Measurements from ENCODE around the gene OXNAD1. TPM values are rescaled to one million over a fixed set of nuclear protein-coding genes. Genes with fewer than 3 reads are reported as not detected.

OXNAD1 gene
- total and polyA plus RNA-seq, 10 of the 15 experiments (the other 5 are each of a cell fraction or from before 2014, with no cell fraction given): 5.6 to 27.8 (median 16.2) TPM

GRCh38 chr3:16315623-16316022, 50.6 kb downstream of the OXNAD1 start:
- CTCF ChIA-PET: interaction anchor here (1.3 to 2.1 kb wide), 2 partner anchors 25 to 47 kb away, joined by 5 read pairs; no protein-coding TSS in a partner anchor
- no TSS peak for BruUV-seq (replicated peaks)
- intact Hi-C loops (cut with micrococcal nuclease; ENCODE audit: unreplicated experiment) (no loop called here), in situ Hi-C loops (cut with MboI) (no loop called here)
- peaks cover 14% of the 10 kb centered on the region for H3K4me1 ChIP-seq (ENCODE audit: control insufficient read depth, insufficient read depth, low read length)
- no peak for ATAC-seq
- FAIRE-seq: no peak
- RAD21 ChIA-PET (ENCODE audit: unreplicated experiment): interaction anchor here (1.1 kb wide), 1 partner anchor 9 kb away, joined by 3 read pairs; no protein-coding TSS in a partner anchor
- H2AFZ ChIP-seq (ENCODE audit: control insufficient read depth, low read depth, low read length): no peak overlapping the region
- SMC1A ChIA-PET (ENCODE audit: uncharacterized antibody, unreplicated experiment): interaction anchor here (0.6 to 4.0 kb wide), 2 partner anchors 24 to 150 kb away, joined by 3 to 20 read pairs; no protein-coding TSS in a partner anchor
- H3K4me3 ChIP-seq: no peak overlapping the region
- H3K9me3 ChIP-seq (replicated peaks; ENCODE audit: control insufficient read depth, insufficient read depth, low read length): no peaks in the 10 kb centered on the region
- no peaks in the 10 kb centered on the region for H3K79me2 ChIP-seq (ENCODE audit: control insufficient read depth, insufficient read depth, low read length)
- H4K20me1 ChIP-seq (ENCODE audit: control insufficient read depth, insufficient read depth): no peaks in the 10 kb centered on the region
- H3K27me3 ChIP-seq (replicated peaks in 1 of 2; ENCODE audit: control insufficient read depth in 2 of 2, insufficient read depth in 2 of 2, low read length in 1 of 2): no peaks in the 10 kb centered on the region
- WGBS (ENCODE audit: insufficient coverage, insufficient replicate concordance, low lambda C conversion rate, missing lambda C conversion rate): 91% methylated on average over 7 of the region's 7 CpGs
- no peak overlapping the region for H3K4me2 ChIP-seq (ENCODE audit: control insufficient read depth, insufficient read depth)
- no peak for DNase-seq (ENCODE audit: low read depth, low spot score)
- POLR2A ChIA-PET: no interaction called here
- H3K9ac ChIP-seq (ENCODE audit: control insufficient read depth, insufficient read depth, low read length): no peak overlapping the region
- peaks cover 23 to 44% of the 10 kb centered on the region in 2 experiments for H3K36me3 ChIP-seq (ENCODE audit: control insufficient read depth in 2 of 2, insufficient read depth in 2 of 2, low read length in 1 of 2)
- no peak overlapping the region for H3K27ac ChIP-seq (ENCODE audit: control insufficient read depth, insufficient read depth)
- TF ChIP-seq CTCF (IDR thresholded peaks at IDR 0.05 in 2 of 3, conservative IDR thresholded peaks at IDR 0.05 in 1 of 3; ENCODE audit: control insufficient read depth in 2 of 3, extremely low read depth in 1 of 3, insufficient read depth in 1 of 3, low read depth in 3 of 3, low read length in 3 of 3) (no peak), KLF5 (IDR thresholded peaks at IDR 0.05; ENCODE audit: partially characterized antibody) (no peak), NRF1 (conservative IDR thresholded peaks at IDR 0.05; ENCODE audit: low read depth, low read length) (no peak), MAX (IDR thresholded peaks at IDR 0.05; ENCODE audit: low read depth, low read length) (no peak), USF2 (IDR thresholded peaks at IDR 0.05; ENCODE audit: borderline replicate concordance, low read depth, low read length) (no peak), CHD2 (IDR thresholded peaks at IDR 0.05; ENCODE audit: borderline replicate concordance, low read depth, low read length) (no peak), CBFB (IDR thresholded peaks at IDR 0.05; ENCODE audit: low read depth) (no peak), SP1 (IDR thresholded peaks at IDR 0.05; ENCODE audit: low read depth, low read length) (no peak), ZNF687 (IDR thresholded peaks at IDR 0.05) (no peak), MYC (IDR thresholded peaks at IDR 0.05; ENCODE audit: insufficient read depth, insufficient read length, insufficient replicate concordance, low read length, severe bottlenecking) (no peak), E2F4 (IDR thresholded peaks at IDR 0.05; ENCODE audit: low read depth, low read length) (no peak)
